Measurements from ENCODE around the gene A2M. TPM values are rescaled to one million over a fixed set of nuclear protein-coding genes. Genes with fewer than 3 reads are reported as not detected.

Gene A2M
- total RNA-seq, 1 experiment from 2014 or later, result 1.2 TPM

DNA sequence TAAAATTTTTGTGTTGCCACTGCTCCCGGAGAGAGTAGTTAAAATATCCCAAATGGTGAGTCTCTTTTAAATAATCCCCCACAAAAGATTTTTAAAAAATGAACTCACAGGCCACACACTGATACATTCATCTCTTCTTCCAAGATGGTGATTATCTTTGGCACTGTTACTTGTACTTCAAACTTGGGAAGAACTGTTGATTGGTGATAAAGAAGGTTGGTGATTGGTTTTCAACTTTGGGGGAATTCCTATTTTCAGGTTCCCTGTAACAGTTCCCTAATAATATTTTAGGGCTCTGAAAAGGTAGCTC is 6.6 kb downstream of the A2M start:
- Histone ChIP-seq H3K79me1 (ENCODE audit: insufficient read depth, low read depth, low read length, poor library complexity, severe bottlenecking) (no peaks in the 10 kb centered on the region), H3K4ac (ENCODE audit: low read depth, low read length) (no peak overlapping the region), H3K56ac (ENCODE audit: insufficient read length, low read depth, low read length) (no peak overlapping the region), H3K18ac (ENCODE audit: insufficient read length, low read depth, low read length) (no peak overlapping the region), H2BK15ac (ENCODE audit: low read depth, low read length) (no peak overlapping the region), H3K23me2 (ENCODE audit: insufficient read length, low read depth, low read length, poor library complexity, severe bottlenecking) (no peaks in the 10 kb centered on the region), H3K27ac (ENCODE audit: insufficient read length, low read depth, low read length) (no peak overlapping the region), H4K5ac (ENCODE audit: insufficient read length, low read depth, low read length) (no peak overlapping the region), H2BK120ac (ENCODE audit: low read depth, low read length, poor library complexity, severe bottlenecking) (no peak overlapping the region), H3K9ac (ENCODE audit: extremely low read depth, insufficient read length, low read length) (no peak overlapping the region), H3K14ac (ENCODE audit: insufficient read depth, low read length) (no peak overlapping the region), H2BK20ac (ENCODE audit: low read depth, low read length, poor library complexity, severe bottlenecking) (no peak overlapping the region), H3T11ph (ENCODE audit: low read length) (no peak overlapping the region), H2AK5ac (ENCODE audit: insufficient read length, low read length) (no peak overlapping the region), H3K4me1 (ENCODE audit: insufficient read depth, low read length) (no peaks in the 10 kb centered on the region), H4K8ac (replicated peaks; ENCODE audit: insufficient read length, low read depth, low read length) (no peak overlapping the region), H2BK5ac (ENCODE audit: insufficient read length, low read length) (no peak overlapping the region), H3K23ac (ENCODE audit: insufficient read length, low read depth, low read length) (no peak overlapping the region), H2AFZ (ENCODE audit: low read length) (no peak overlapping the region), H4K20me1 (ENCODE audit: control insufficient read depth, insufficient read depth, insufficient read length) (no peaks in the 10 kb centered on the region), H3K9me3 (ENCODE audit: control insufficient read depth, low read depth, low read length) (no peaks in the 10 kb centered on the region), H2BK12ac (ENCODE audit: insufficient read length, low read depth, low read length) (no peak overlapping the region), H3K79me2 (ENCODE audit: insufficient read depth, low read length) (no peaks in the 10 kb centered on the region), H3K4me2 (ENCODE audit: insufficient read depth, insufficient read length, low read length) (no peak overlapping the region), H4K91ac (ENCODE audit: insufficient read length, low read depth, low read length) (no peak overlapping the region), H3K27me3 (ENCODE audit: insufficient read depth, low read length) (no peaks in the 10 kb centered on the region; the same call in 1 of the 2 replicates)
- TF ChIP-seq, protein P1, sequence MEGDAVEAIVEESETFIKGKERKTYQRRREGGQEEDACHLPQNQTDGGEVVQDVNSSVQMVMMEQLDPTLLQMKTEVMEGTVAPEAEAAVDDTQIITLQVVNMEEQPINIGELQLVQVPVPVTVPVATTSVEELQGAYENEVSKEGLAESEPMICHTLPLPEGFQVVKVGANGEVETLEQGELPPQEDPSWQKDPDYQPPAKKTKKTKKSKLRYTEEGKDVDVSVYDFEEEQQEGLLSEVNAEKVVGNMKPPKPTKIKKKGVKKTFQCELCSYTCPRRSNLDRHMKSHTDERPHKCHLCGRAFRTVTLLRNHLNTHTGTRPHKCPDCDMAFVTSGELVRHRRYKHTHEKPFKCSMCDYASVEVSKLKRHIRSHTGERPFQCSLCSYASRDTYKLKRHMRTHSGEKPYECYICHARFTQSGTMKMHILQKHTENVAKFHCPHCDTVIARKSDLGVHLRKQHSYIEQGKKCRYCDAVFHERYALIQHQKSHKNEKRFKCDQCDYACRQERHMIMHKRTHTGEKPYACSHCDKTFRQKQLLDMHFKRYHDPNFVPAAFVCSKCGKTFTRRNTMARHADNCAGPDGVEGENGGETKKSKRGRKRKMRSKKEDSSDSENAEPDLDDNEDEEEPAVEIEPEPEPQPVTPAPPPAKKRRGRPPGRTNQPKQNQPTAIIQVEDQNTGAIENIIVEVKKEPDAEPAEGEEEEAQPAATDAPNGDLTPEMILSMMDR (conservative IDR thresholded peaks at IDR 0.05), result no peak
- Mint-ChIP-seq H3K27me3 (ENCODE audit: low read depth) (no peaks in the 10 kb centered on the region), H3K4me3 (no peak overlapping the region), H3K27ac (no peak overlapping the region), H3K36me3 (ENCODE audit: insufficient read depth in 1 of 3, low read depth in 3 of 3) (no peaks in the 10 kb centered on the region), H3K9me3 (no peaks in the 10 kb centered on the region), H3K4me1 (no peaks in the 10 kb centered on the region)
- DNase-seq, result no peak
- no CpG with 5 or more reads among the region's 1 CpG for WGBS (ENCODE audit: extremely low coverage, insufficient read length, low lambda C conversion rate)

All from H9 (cell line).